Activated CD4-positive, alpha-beta T cell treated with anti-CD3 and anti-CD28 coated beads for 36 hours (primary cell): ENCODE results near the gene MACF1. TPM values are rescaled to one million over a fixed set of nuclear protein-coding genes. Genes with fewer than 3 reads are reported as not detected.

Experiments used
- ATAC-seq: fragments of 200-7000 bp; cut with Tn5 transposase; one replicate; pipeline ENCODE4 v1.10.0; 2021; ENCODE audit warnings: mild to moderate bottlenecking, moderate library complexity
- CTCF ChIA-PET: fragments of 350-600 bp; sonication (Branson Sonifier 250); formaldehyde crosslinking; loops from one replicate; lab custom pipeline; 2021; ENCODE audit warnings: antibody characterized with exemption; lab: Charles Lee
- POLR2A ChIA-PET: fragments of 350-600 bp; sonication (Branson Sonifier 250); formaldehyde crosslinking; loops from one replicate; lab custom pipeline; 2021; ENCODE audit warnings: antibody characterized with exemption, inconsistent platforms; lab: Charles Lee
- DNase-seq: peaks from one replicate; pipeline ENCODE4 v3.0.0-alpha.2; 2020
- H3K27ac Mint-ChIP-seq: one replicate; pipeline ENCODE4 v1.8.0; 2021; ENCODE audit warnings: mixed read lengths
- H3K27me3 Mint-ChIP-seq: one replicate; pipeline ENCODE4 v1.8.0; 2021; ENCODE audit warnings: mixed read lengths
- H3K36me3 Mint-ChIP-seq: one replicate; pipeline ENCODE4 v1.8.0; 2021; ENCODE audit warnings: low read depth, mixed read lengths
- H3K4me1 Mint-ChIP-seq: one replicate; pipeline ENCODE4 v1.8.0; 2021; ENCODE audit warnings: mixed read lengths
- H3K4me3 Mint-ChIP-seq: one replicate; pipeline ENCODE4 v1.8.0; 2021; ENCODE audit warnings: mild to moderate bottlenecking, moderate library complexity, mixed read lengths
- H3K9me3 Mint-ChIP-seq: one replicate; pipeline ENCODE4 v1.8.0; 2021; ENCODE audit warnings: low read depth, mixed read lengths
- intact Hi-C, 2 experiments: fragments of 100-400 bp; cut with DNase I in 1 of 2; cut with micrococcal nuclease in 1 of 2; formaldehyde crosslinking; loops; one replicate each; pipeline versions ENCODE4 v1.14.2 to v1.15.1; 2022 to 2024; cut with DNase I, micrococcal nuclease
- total RNA-seq, 2 experiments: library from RNA; stranded (reverse); gene quantifications; one replicate each; pipeline ENCODE4 v1.2.3, GENCODE V29; 2021

Gene MACF1
- total RNA-seq, 2 experiments from 2014 or later = 192 to 195 TPM

DNA sequence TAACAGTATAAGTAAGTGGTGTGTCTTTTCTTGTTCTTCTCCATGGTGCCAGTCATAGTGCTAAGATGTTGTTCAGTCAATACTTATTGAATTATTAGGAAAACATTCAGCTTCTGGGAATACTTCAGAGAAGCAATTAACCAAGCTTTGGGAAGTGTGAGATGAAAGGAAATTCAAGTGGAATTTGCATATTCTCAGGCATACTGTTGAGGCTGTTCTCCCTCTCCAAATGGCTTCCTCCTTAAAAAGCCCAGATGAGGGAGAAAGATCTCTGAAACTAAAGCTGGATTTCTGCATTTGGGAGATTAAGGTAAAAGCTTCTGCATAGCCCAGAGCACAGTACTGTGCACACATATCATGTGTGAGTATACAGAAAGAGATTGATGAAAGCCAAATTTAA, 73.4 kb downstream of the MACF1 start:
- intact Hi-C loops = no loop called here
- peaks cover 32% of the 10 kb centered on the region for H3K4me1 Mint-ChIP-seq
- no peaks in the 10 kb centered on the region for H3K9me3 Mint-ChIP-seq
- no peak for ATAC-seq
- H3K4me3 Mint-ChIP-seq = no peak overlapping the region
- no peak overlapping the region for H3K27ac Mint-ChIP-seq
- no peaks in the 10 kb centered on the region for H3K27me3 Mint-ChIP-seq
- H3K36me3 Mint-ChIP-seq = peaks cover 5% of the 10 kb centered on the region
- DNase-seq = no peak
- POLR2A ChIA-PET = interaction anchor here (0.9 to 1.0 kb wide), 2 partner anchors 10 to 416 kb away, joined by 3 to 6 read pairs; no protein-coding TSS in a partner anchor
- CTCF ChIA-PET = interaction anchor here (1.0 to 1.7 kb wide), 6 partner anchors 9 to 179 kb away, joined by 3 to 7 read pairs (median 4); no protein-coding TSS in a partner anchor

- no peak overlapping the region for H3K4me3 Mint-ChIP-seq
- ATAC-seq (no peak), DNase-seq (no peak)
- peaks cover 44% of the 10 kb centered on the region for H3K36me3 Mint-ChIP-seq
- ChIA-PET CTCF (no interaction called here), POLR2A (no interaction called here)
- intact Hi-C loops = no loop called here
- H3K27ac Mint-ChIP-seq = peak overlapping the region; percentile 61
- no peaks in the 10 kb centered on the region for H3K9me3 Mint-ChIP-seq
- H3K4me1 Mint-ChIP-seq = peaks cover 14% of the 10 kb centered on the region
- no peaks in the 10 kb centered on the region for H3K27me3 Mint-ChIP-seq
These were observed 78.2 kb downstream of the MACF1 start for GRCh38 chr1:39282537-39283216.

- Mint-ChIP-seq H3K4me1 (peaks cover 6% of the 10 kb centered on the region), H3K27me3 (no peaks in the 10 kb centered on the region), H3K36me3 (peaks cover 47% of the 10 kb centered on the region), H3K9me3 (no peaks in the 10 kb centered on the region), H3K4me3 (no peak overlapping the region), H3K27ac (no peak overlapping the region)
- intact Hi-C loops = no loop called here
- ChIA-PET POLR2A (no interaction called here), CTCF (interaction anchor here (0.6 to 1.2 kb wide), 7 partner anchors 8 to 229 kb away, joined by 3 to 4 read pairs (median 3); no protein-coding TSS in a partner anchor)
- DNase-seq (no peak), ATAC-seq (no peak)
These were observed 79.4 kb downstream of the MACF1 start for GRCh38 chr1:39283858-39284257.

GRCh38 chr1:39287541-39287940, 83.0 kb downstream of the MACF1 start:
- no peak overlapping the region for H3K27ac Mint-ChIP-seq
- no peaks in the 10 kb centered on the region for H3K9me3 Mint-ChIP-seq
- no peaks in the 10 kb centered on the region for H3K4me1 Mint-ChIP-seq
- ChIA-PET CTCF (interaction anchor here (0.8 to 1.1 kb wide), 3 partner anchors 18 to 189 kb away, joined by 3 to 6 read pairs (median 4); no protein-coding TSS in a partner anchor), POLR2A (no interaction called here)
- H3K4me3 Mint-ChIP-seq = no peak overlapping the region
- DNase-seq = no peak
- no peak for ATAC-seq
- H3K27me3 Mint-ChIP-seq = no peaks in the 10 kb centered on the region
- peaks cover 65% of the 10 kb centered on the region for H3K36me3 Mint-ChIP-seq
- intact Hi-C loops = no loop called here

GRCh38 chr1:39288735-39289465, 84.4 kb downstream of the MACF1 start:
- ChIA-PET CTCF (interaction anchor here (0.6 to 1.0 kb wide), 3 partner anchors 10 to 202 kb away, joined by 3 to 4 read pairs (median 3); no protein-coding TSS in a partner anchor), POLR2A (no interaction called here)
- H3K27me3 Mint-ChIP-seq = no peaks in the 10 kb centered on the region
- ATAC-seq = no peak
- peaks cover 64% of the 10 kb centered on the region for H3K36me3 Mint-ChIP-seq
- intact Hi-C loops = no loop called here
- no peak overlapping the region for H3K27ac Mint-ChIP-seq
- DNase-seq = no peak
- H3K4me3 Mint-ChIP-seq = no peak overlapping the region
- H3K9me3 Mint-ChIP-seq = no peaks in the 10 kb centered on the region
- peaks cover 5% of the 10 kb centered on the region for H3K4me1 Mint-ChIP-seq

DNA sequence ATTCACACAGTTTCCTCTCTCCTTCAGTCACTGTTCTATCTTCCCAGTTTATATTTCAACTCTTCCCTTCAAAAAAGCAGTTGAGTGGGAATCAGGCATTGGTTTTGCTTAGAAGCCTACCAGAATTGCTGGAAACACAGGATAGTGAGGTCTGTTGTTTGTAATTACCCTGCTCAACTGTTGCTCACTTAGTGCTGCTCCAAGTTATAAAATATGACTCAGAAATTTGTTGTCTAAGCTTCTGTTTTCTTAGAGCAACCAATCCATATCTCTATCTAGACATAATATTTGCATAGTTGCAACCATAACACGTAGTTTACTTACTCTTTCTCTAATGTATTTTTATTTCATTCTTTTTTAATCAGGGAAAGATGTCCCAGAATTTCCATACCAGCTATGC, 87.9 kb downstream of the MACF1 start:
- CTCF ChIA-PET = interaction anchor here (0.6 kb wide), 1 partner anchor 116 kb away, joined by 3 read pairs; no protein-coding TSS in a partner anchor
- Mint-ChIP-seq H3K27me3 (no peaks in the 10 kb centered on the region), H3K36me3 (peaks cover 68% of the 10 kb centered on the region), H3K27ac (no peak overlapping the region), H3K9me3 (no peaks in the 10 kb centered on the region), H3K4me3 (no peak overlapping the region), H3K4me1 (peaks cover 5% of the 10 kb centered on the region)
- POLR2A ChIA-PET = interaction anchor here (0.6 kb wide), 1 partner anchor 17 kb away, joined by 3 read pairs; no protein-coding TSS in a partner anchor
- DNase-seq = no peak
- no peak for ATAC-seq
- intact Hi-C loops = no loop called here

DNA sequence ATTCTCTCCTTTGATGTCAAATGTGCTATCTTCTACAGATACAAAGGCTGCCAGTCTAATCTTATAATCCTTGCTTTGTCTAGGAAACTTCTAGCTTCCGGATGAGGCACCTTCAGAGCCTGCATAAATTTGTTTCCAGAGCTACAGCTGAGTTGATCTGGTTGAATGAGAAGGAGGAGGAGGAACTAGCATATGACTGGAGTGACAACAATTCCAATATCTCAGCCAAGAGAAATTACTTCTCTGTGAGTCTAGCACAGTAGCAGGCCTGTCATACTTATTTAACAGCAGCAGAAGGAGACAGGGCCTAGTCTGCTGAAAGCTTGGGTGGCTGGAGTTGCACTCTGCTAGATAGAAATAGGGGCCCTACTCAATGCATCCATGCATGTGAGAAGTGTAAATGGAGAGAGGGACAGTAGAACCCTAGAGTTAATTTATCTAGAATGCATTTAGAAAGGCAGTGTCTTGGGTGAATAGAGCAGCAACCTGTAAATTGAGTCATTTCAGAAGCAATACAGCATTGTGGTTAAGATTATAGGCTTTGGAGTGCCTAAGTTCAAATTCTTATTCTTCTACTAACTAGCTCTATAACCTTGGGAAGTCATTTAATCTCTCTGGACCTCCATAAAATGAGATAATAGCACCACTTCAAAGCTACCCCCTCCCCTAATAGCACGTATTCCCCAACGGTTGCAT, 89.0 kb downstream of the MACF1 start:
- Mint-ChIP-seq H3K27me3 (no peaks in the 10 kb centered on the region), H3K4me3 (no peak overlapping the region), H3K36me3 (peaks cover 69% of the 10 kb centered on the region), H3K9me3 (no peaks in the 10 kb centered on the region), H3K4me1 (peaks cover 5% of the 10 kb centered on the region), H3K27ac (no peak overlapping the region)
- DNase-seq (no peak), ATAC-seq (peak; percentile 51)
- intact Hi-C loops = no loop called here
- CTCF ChIA-PET = no interaction called here
- POLR2A ChIA-PET = no interaction called here

- Mint-ChIP-seq H3K4me1 (peaks cover 5% of the 10 kb centered on the region), H3K36me3 (peaks cover 67% of the 10 kb centered on the region), H3K4me3 (no peak overlapping the region), H3K27ac (no peak overlapping the region), H3K27me3 (no peaks in the 10 kb centered on the region), H3K9me3 (no peaks in the 10 kb centered on the region)
- intact Hi-C loops = no loop called here
- ATAC-seq (no peak), DNase-seq (no peak)
- ChIA-PET POLR2A (no interaction called here), CTCF (interaction anchor here (0.7 kb wide), 1 partner anchor 287 kb away, joined by 3 read pairs; no protein-coding TSS in a partner anchor)
These were observed 90.0 kb downstream of the MACF1 start for GRCh38 chr1:39294531-39294930.

- DNase-seq (peak; percentile 36), ATAC-seq (peak; percentile 89)
- intact Hi-C loops = no loop called here
- Mint-ChIP-seq H3K27me3 (no peaks in the 10 kb centered on the region), H3K4me3 (no peak overlapping the region), H3K9me3 (no peaks in the 10 kb centered on the region), H3K4me1 (peaks cover 5% of the 10 kb centered on the region), H3K27ac (peak overlapping the region; percentile 19), H3K36me3 (peaks cover 69% of the 10 kb centered on the region)
- POLR2A ChIA-PET = no interaction called here
- CTCF ChIA-PET = interaction anchor here (0.7 to 1.4 kb wide), 4 partner anchors 26 to 138 kb away, joined by 3 to 4 read pairs (median 3); no protein-coding TSS in a partner anchor
These were observed 91.4 kb downstream of the MACF1 start for GRCh38 chr1:39295901-39296300.

DNA sequence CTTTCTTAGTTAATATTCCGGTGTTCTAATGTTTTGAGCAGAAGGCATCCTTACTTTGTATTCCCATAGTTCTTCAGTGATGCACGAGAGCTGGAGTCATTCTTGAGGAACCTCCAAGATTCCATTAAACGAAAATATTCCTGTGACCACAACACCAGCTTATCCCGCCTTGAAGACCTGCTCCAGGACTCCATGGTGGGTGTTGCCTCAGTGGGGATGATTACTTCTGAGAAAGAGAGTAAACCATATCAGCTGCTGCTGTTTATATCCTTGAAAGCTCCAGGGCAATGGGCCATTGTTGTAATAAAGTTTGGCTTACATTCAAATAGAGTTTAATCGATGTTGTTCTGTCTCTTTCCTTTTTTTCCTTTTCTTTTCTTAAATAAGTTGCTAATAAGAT, 93.1 kb downstream of the MACF1 start:
- POLR2A ChIA-PET = no interaction called here
- intact Hi-C loops = no loop called here
- ATAC-seq = no peak
- no peaks in the 10 kb centered on the region for H3K9me3 Mint-ChIP-seq
- peaks cover 5% of the 10 kb centered on the region for H3K4me1 Mint-ChIP-seq
- no peaks in the 10 kb centered on the region for H3K27me3 Mint-ChIP-seq
- H3K36me3 Mint-ChIP-seq = peaks cover 64% of the 10 kb centered on the region
- CTCF ChIA-PET = interaction anchor here (1.0 kb wide), 1 partner anchor 199 kb away, joined by 5 read pairs; no protein-coding TSS in a partner anchor
- no peak for DNase-seq
- no peak overlapping the region for H3K4me3 Mint-ChIP-seq
- H3K27ac Mint-ChIP-seq = no peak overlapping the region

DNA sequence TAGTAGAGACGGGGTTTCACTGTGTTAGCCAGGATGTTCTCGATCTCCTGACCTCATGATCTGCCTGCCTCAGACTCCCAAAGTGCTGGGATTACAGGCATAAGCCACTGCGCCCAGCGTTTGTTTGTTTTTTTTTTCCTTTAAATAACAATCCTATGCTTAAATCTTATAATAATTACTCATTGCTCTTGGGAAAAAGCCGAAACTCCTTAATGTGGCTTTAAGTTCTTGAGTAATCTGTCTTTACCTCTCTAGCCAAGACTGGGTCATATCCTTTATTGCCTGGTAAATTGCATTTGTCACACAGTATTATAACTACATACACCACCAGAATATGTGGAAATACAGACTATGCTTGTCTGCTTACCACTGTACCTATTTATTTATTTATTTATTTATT, 97.1 kb downstream of the MACF1 start:
- H3K4me1 Mint-ChIP-seq = no peaks in the 10 kb centered on the region
- DNase-seq (no peak), ATAC-seq (no peak)
- ChIA-PET POLR2A (no interaction called here), CTCF (no interaction called here)
- H3K4me3 Mint-ChIP-seq = no peak overlapping the region
- intact Hi-C loops = no loop called here
- H3K36me3 Mint-ChIP-seq = peaks cover 52% of the 10 kb centered on the region
- no peaks in the 10 kb centered on the region for H3K9me3 Mint-ChIP-seq
- no peaks in the 10 kb centered on the region for H3K27me3 Mint-ChIP-seq
- H3K27ac Mint-ChIP-seq = no peak overlapping the region
